Measurements from ENCODE around the gene SLC25A5. TPM values are rescaled to one million over a fixed set of nuclear protein-coding genes. Genes with fewer than 3 reads are reported as not detected.
"Not testable (repeated sequence)": the region's sequence is repeated elsewhere in the genome, so short reads cannot be mapped to it uniquely, and the experiment has no call there.

Gene SLC25A5
- total RNA-seq, 1 donor, result 165 TPM

DNA sequence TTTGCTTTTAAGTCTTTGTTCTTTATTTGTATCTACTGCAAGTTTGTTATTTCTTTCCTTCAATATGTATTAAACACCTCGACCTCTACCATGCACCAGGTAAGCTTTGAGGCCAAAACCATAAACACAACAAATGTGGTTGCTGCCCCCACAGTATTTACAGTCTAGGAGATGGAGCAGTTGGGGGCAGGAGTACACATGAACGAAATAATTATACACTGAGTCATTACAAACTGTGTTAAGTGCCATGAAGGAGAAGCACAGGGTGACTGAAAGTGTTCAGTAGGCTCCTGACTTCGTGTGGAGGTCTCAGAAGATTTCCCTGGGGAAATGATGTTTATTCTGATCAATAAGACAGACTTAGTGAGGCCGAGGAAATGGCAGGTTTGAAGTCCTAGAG, 38.8 kb upstream of the SLC25A5 start:
- H3K27ac ChIP-seq (ENCODE audit: low read depth, low read length), result no peak overlapping the region
- no peaks in the 10 kb centered on the region for H3K36me3 ChIP-seq (ENCODE audit: insufficient read depth, low read length)
- no peaks in the 10 kb centered on the region for H3K79me2 ChIP-seq (ENCODE audit: insufficient read depth, low read length)
- H3K4me2 ChIP-seq (ENCODE audit: insufficient read depth, low read length), result no peak overlapping the region
- H4K20me1 ChIP-seq (ENCODE audit: insufficient read depth, low read length), result no peaks in the 10 kb centered on the region
- no peaks in the 10 kb centered on the region for H3K9me3 ChIP-seq (ENCODE audit: low read depth, low read length)
- TF ChIP-seq, protein P1, sequence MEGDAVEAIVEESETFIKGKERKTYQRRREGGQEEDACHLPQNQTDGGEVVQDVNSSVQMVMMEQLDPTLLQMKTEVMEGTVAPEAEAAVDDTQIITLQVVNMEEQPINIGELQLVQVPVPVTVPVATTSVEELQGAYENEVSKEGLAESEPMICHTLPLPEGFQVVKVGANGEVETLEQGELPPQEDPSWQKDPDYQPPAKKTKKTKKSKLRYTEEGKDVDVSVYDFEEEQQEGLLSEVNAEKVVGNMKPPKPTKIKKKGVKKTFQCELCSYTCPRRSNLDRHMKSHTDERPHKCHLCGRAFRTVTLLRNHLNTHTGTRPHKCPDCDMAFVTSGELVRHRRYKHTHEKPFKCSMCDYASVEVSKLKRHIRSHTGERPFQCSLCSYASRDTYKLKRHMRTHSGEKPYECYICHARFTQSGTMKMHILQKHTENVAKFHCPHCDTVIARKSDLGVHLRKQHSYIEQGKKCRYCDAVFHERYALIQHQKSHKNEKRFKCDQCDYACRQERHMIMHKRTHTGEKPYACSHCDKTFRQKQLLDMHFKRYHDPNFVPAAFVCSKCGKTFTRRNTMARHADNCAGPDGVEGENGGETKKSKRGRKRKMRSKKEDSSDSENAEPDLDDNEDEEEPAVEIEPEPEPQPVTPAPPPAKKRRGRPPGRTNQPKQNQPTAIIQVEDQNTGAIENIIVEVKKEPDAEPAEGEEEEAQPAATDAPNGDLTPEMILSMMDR (IDR thresholded peaks at IDR 0.05; ENCODE audit: extremely low read depth, low read depth, low read length), result no peak
- no peaks in the 10 kb centered on the region for H3K27me3 ChIP-seq (ENCODE audit: insufficient read depth, low read length)
- no peak overlapping the region for H2AFZ ChIP-seq (ENCODE audit: low read length)
- no peak overlapping the region for H3K4me3 ChIP-seq (ENCODE audit: insufficient read depth, low read length)
- H3K4me1 ChIP-seq (ENCODE audit: insufficient read depth, low read length), result peaks cover 12% of the 10 kb centered on the region
- DNase-seq (ENCODE audit: insufficient read length, low spot score, missing footprints), result no peak

GRCh38 chrX:119441295-119441694, 26.9 kb upstream of the SLC25A5 start:
- H3K9me3 ChIP-seq (ENCODE audit: low read depth, low read length); H3K36me3 ChIP-seq (ENCODE audit: insufficient read depth, low read length); H2AFZ ChIP-seq (ENCODE audit: low read length); H3K27me3 ChIP-seq (ENCODE audit: insufficient read depth, low read length); H3K79me2 ChIP-seq (ENCODE audit: insufficient read depth, low read length); H3K4me3 ChIP-seq (ENCODE audit: insufficient read depth, low read length); H3K4me1 ChIP-seq (ENCODE audit: insufficient read depth, low read length); DNase-seq (ENCODE audit: insufficient read length, low spot score, missing footprints); H4K20me1 ChIP-seq (ENCODE audit: insufficient read depth, low read length); H3K27ac ChIP-seq (ENCODE audit: low read depth, low read length); H3K4me2 ChIP-seq (ENCODE audit: insufficient read depth, low read length): not testable (repeated sequence)

GRCh38 chrX:119442286-119442685, 26.0 kb upstream of the SLC25A5 start:
- Histone ChIP-seq H3K36me3 (ENCODE audit: insufficient read depth, low read length) (no peaks in the 10 kb centered on the region), H3K9me3 (ENCODE audit: low read depth, low read length) (no peaks in the 10 kb centered on the region), H3K4me2 (ENCODE audit: insufficient read depth, low read length) (no peak overlapping the region), H3K79me2 (ENCODE audit: insufficient read depth, low read length) (no peaks in the 10 kb centered on the region), H4K20me1 (ENCODE audit: insufficient read depth, low read length) (no peaks in the 10 kb centered on the region), H3K4me3 (ENCODE audit: insufficient read depth, low read length) (no peak overlapping the region), H3K27ac (ENCODE audit: low read depth, low read length) (no peak overlapping the region), H2AFZ (ENCODE audit: low read length) (no peak overlapping the region), H3K27me3 (ENCODE audit: insufficient read depth, low read length) (no peaks in the 10 kb centered on the region), H3K4me1 (ENCODE audit: insufficient read depth, low read length) (no peaks in the 10 kb centered on the region)
- DNase-seq (ENCODE audit: insufficient read length, low spot score, missing footprints), result no peak
- TF ChIP-seq, protein P1 (IDR thresholded peaks at IDR 0.05; ENCODE audit: extremely low read depth, low read depth, low read length), result no peak

DNA sequence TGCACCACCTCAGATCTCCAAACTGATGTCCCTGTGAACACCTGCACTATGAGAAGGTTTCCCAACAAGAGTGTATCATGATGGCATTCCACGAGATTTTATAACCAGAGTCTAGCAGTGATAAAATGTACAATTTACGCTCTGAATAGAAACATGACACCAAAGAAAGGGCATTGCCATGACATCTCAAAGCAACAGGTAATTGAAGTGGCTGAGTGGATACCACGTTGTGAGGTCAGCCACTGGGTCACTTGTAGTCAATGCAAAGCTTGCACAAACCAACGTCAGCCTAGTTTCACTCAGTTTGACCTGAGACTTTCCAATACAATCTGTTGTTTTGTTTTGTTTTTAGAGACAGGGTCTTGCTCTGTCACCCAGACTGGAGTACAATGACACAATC, 15.0 kb upstream of the SLC25A5 start:
- H3K4me3 ChIP-seq (ENCODE audit: insufficient read depth, low read length), result no peak overlapping the region
- H3K4me2 ChIP-seq (ENCODE audit: insufficient read depth, low read length), result no peak overlapping the region
- no peaks in the 10 kb centered on the region for H3K9me3 ChIP-seq (ENCODE audit: low read depth, low read length)
- TF ChIP-seq, protein P1 (IDR thresholded peaks at IDR 0.05; ENCODE audit: extremely low read depth, low read depth, low read length), result no peak
- no peaks in the 10 kb centered on the region for H3K27me3 ChIP-seq (ENCODE audit: insufficient read depth, low read length)
- no peak for DNase-seq (ENCODE audit: insufficient read length, low spot score, missing footprints)
- no peaks in the 10 kb centered on the region for H4K20me1 ChIP-seq (ENCODE audit: insufficient read depth, low read length)
- no peaks in the 10 kb centered on the region for H3K79me2 ChIP-seq (ENCODE audit: insufficient read depth, low read length)
- no peaks in the 10 kb centered on the region for H3K4me1 ChIP-seq (ENCODE audit: insufficient read depth, low read length)
- no peaks in the 10 kb centered on the region for H3K36me3 ChIP-seq (ENCODE audit: insufficient read depth, low read length)
- no peak overlapping the region for H3K27ac ChIP-seq (ENCODE audit: low read depth, low read length)
- H2AFZ ChIP-seq (ENCODE audit: low read length), result no peak overlapping the region
